Ishikawa (cell line): ENCODE measurements around the gene LRTM1.

Source experiments
- CEBPB ChIP-seq: IDR thresholded peaks from 2 replicates; pipeline ENCODE4 v1.6.1; 2012
- CREB1 ChIP-seq: IDR thresholded peaks from 2 replicates; pipeline ENCODE4 v1.6.1; 2012; ENCODE audit warnings: low read depth
- EGR1 ChIP-seq: IDR thresholded peaks from 2 replicates; pipeline ENCODE4 v1.6.1; 2012
- EP300 ChIP-seq: IDR thresholded peaks from 2 replicates; pipeline ENCODE4 v1.6.1; 2012; ENCODE audit warnings: borderline replicate concordance
- FOXM1 ChIP-seq: IDR thresholded peaks from 2 replicates; pipeline ENCODE4 v1.6.1; 2012; ENCODE audit warnings: low read depth, borderline replicate concordance
- MAX ChIP-seq: IDR thresholded peaks from 2 replicates; pipeline ENCODE4 v1.6.1; 2012
- NFIC ChIP-seq: IDR thresholded peaks from 2 replicates; pipeline ENCODE4 v1.6.1; 2012
- RAD21 ChIP-seq: IDR thresholded peaks from 2 replicates; pipeline ENCODE4 v1.6.1; 2012; ENCODE audit warnings: low read depth
- REST ChIP-seq: IDR thresholded peaks from 2 replicates; pipeline ENCODE4 v1.6.1; 2012; ENCODE audit warnings: low read depth, mild to moderate bottlenecking
- TAF1 ChIP-seq: IDR thresholded peaks from 2 replicates; pipeline ENCODE4 v1.6.1; 2012; ENCODE audit warnings: low read depth, mild to moderate bottlenecking
- TCF12 ChIP-seq: IDR thresholded peaks from 2 replicates; pipeline ENCODE4 v1.6.1; 2012; ENCODE audit warnings: low read depth
- TEAD4 ChIP-seq: IDR thresholded peaks from 2 replicates; pipeline ENCODE4 v1.6.1; 2012
- USF1 ChIP-seq: IDR thresholded peaks from 2 replicates; pipeline ENCODE4 v1.6.1; 2012
- YY1 ChIP-seq: IDR thresholded peaks from 2 replicates; pipeline ENCODE4 v1.6.1; 2012; ENCODE audit warnings: low read depth
- ZBTB7A ChIP-seq: IDR thresholded peaks from 2 replicates; pipeline ENCODE4 v1.6.1; 2012; ENCODE audit warnings: low read depth

The LRTM1 gene

GRCh38 chr3:54876694-54877093 lies 51.2 kb downstream of the LRTM1 start:
- TF ChIP-seq MAX (no peak), TAF1 (no peak), REST (no peak), CEBPB (no peak), NFIC (no peak), RAD21 (no peak), YY1 (no peak), TEAD4 (no peak), EGR1 (no peak), FOXM1 (no peak), EP300 (no peak), CREB1 (no peak)

GRCh38 chr3:54875596-54876268 lies 52.1 kb downstream of the LRTM1 start:
- TF ChIP-seq EP300 (no peak), ZBTB7A (no peak), NFIC (no peak), RAD21 (no peak), REST (no peak), MAX (no peak), CEBPB (no peak), FOXM1 (no peak), TEAD4 (no peak), CREB1 (no peak), TCF12 (no peak)

GRCh38 chr3:54874816-54875556 lies 52.9 kb downstream of the LRTM1 start:
- no peak for TF ChIP-seq CREB1
- TF ChIP-seq CEBPB: no peak
- TF ChIP-seq RAD21: no peak
- no peak for TF ChIP-seq TCF12
- TF ChIP-seq REST: no peak
- TF ChIP-seq NFIC: no peak
- TF ChIP-seq TAF1: no peak
- TF ChIP-seq TEAD4: no peak
- no peak for TF ChIP-seq USF1
- TF ChIP-seq ZBTB7A: no peak
- TF ChIP-seq YY1: no peak
- no peak for TF ChIP-seq FOXM1
- no peak for TF ChIP-seq EGR1
- TF ChIP-seq MAX: no peak
- no peak for TF ChIP-seq EP300
